ENCODE measurements around the gene AUTS2.

AUTS2 gene

GRCh38 chr7:70189776-70190175 is 591.5 kb downstream of the AUTS2 start:
- no peaks in the 10 kb centered on the region for H3K36me3 ChIP-seq (ENCODE audit: control insufficient read depth, insufficient read depth, low read length)
- no peak overlapping the region for H3K4me3 ChIP-seq (ENCODE audit: low read length)
- no peak overlapping the region for H3K27ac ChIP-seq (ENCODE audit: low read depth, low read length)
- no peaks in the 10 kb centered on the region for H3K27me3 ChIP-seq (ENCODE audit: control insufficient read depth, insufficient read depth, low read length)
- H3K9ac ChIP-seq (ENCODE audit: low read length), result no peak overlapping the region
- H3K4me1 ChIP-seq (ENCODE audit: control insufficient read depth, insufficient read depth, low read length), result peaks cover 3% of the 10 kb centered on the region

- Histone ChIP-seq H3K9ac (ENCODE audit: low read length) (no peak overlapping the region), H3K4me3 (ENCODE audit: low read length) (no peak overlapping the region), H3K27ac (ENCODE audit: low read depth, low read length) (no peak overlapping the region), H3K36me3 (ENCODE audit: control insufficient read depth, insufficient read depth, low read length) (no peaks in the 10 kb centered on the region), H3K4me1 (ENCODE audit: control insufficient read depth, insufficient read depth, low read length) (peaks cover 3% of the 10 kb centered on the region), H3K27me3 (ENCODE audit: control insufficient read depth, insufficient read depth, low read length) (no peaks in the 10 kb centered on the region)
Observed at GRCh38 chr7:70190281-70190680, 592.0 kb downstream of the AUTS2 start.

- Histone ChIP-seq H3K27me3 (ENCODE audit: control insufficient read depth, insufficient read depth, low read length) (no peaks in the 10 kb centered on the region), H3K9ac (ENCODE audit: low read length) (no peak overlapping the region), H3K36me3 (ENCODE audit: control insufficient read depth, insufficient read depth, low read length) (no peaks in the 10 kb centered on the region), H3K4me1 (ENCODE audit: control insufficient read depth, insufficient read depth, low read length) (peaks cover 3% of the 10 kb centered on the region), H3K4me3 (ENCODE audit: low read length) (no peak overlapping the region), H3K27ac (ENCODE audit: low read depth, low read length) (no peak overlapping the region)
Observed at GRCh38 chr7:70193514-70193913, 595.2 kb downstream of the AUTS2 start.

DNA sequence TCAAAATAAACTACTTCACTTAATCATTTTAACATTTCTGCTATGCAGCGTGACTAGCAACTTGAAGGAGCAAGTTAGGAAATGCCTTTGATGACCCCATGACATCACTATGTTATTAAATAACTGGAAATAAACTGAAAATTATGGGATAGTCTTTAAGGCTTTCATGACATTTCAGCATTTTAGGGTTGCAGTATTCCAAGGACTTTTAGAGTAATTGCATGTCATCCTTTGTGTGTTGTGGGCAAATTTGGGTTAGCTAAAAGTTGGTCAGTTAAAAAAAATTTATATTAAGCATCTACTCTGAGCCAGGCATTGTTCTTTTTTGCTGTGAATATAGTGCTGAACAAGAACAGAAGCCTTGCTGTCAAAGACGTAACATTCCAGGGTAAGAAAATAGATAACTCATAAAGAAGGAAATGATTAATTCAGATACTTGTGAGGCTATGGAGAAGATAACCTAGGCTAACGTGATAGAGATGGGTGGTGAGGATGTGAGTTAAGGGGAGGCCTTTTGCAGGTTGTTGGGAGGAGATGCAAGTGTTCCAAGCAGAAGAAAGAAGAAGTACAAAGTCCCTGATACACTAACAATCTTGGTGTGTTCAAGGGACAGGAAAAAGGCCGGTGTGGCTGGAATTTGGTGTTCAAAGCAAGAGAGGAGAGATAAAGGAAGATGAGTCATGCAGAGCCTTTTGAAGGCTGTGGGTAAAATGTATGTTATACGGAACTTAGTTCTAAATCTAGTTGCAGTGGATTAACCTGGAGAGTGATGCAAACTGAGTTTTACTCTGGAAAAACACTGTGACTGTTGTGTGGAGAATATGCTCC is 610.2 kb downstream of the AUTS2 start:
- Histone ChIP-seq H3K27ac (ENCODE audit: low read depth, low read length) (no peak overlapping the region), H3K36me3 (ENCODE audit: control insufficient read depth, insufficient read depth, low read length) (no peaks in the 10 kb centered on the region), H3K4me1 (ENCODE audit: control insufficient read depth, insufficient read depth, low read length) (no peaks in the 10 kb centered on the region), H3K4me3 (ENCODE audit: low read length) (no peak overlapping the region), H3K27me3 (ENCODE audit: control insufficient read depth, insufficient read depth, low read length) (no peaks in the 10 kb centered on the region), H3K9ac (ENCODE audit: low read length) (no peak overlapping the region)

DNA sequence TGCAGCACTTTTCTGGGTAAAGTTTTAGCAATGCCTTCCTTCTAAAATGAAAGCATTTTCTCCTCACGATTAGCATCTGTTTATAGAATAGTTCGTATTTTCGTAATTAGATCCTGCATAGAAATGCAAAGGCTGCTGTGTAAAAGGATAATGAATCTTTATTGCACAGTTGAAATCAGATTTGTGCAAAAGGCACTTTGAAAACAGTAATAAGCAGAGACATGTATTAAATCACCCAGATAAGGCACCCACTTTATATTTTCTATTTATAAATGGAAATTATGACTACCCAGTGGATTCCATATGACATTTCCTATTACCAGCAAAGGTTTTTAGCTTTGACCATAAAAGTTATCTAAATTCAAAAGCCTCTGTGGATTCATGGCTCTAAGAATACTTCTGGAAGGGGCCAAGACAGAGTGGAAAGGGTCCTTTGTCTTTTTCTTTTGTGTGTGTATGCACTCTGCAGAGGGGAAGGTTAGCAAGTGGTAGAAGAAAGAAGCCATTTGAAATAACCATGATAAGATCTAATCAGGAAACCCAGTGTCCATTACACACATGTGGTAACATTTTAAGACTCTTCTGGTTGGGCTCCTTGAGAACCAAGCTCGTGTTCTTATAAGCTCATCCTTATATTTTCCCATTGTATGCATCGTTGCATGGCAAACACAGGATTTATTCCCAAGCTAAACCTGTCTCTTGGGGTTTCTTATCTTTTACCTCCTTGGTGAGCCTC is 612.1 kb downstream of the AUTS2 start:
- no peaks in the 10 kb centered on the region for H3K27me3 ChIP-seq (ENCODE audit: control insufficient read depth, insufficient read depth, low read length)
- no peaks in the 10 kb centered on the region for H3K4me1 ChIP-seq (ENCODE audit: control insufficient read depth, insufficient read depth, low read length)
- no peaks in the 10 kb centered on the region for H3K36me3 ChIP-seq (ENCODE audit: control insufficient read depth, insufficient read depth, low read length)
- no peak overlapping the region for H3K27ac ChIP-seq (ENCODE audit: low read depth, low read length)
- H3K4me3 ChIP-seq (ENCODE audit: low read length), result no peak overlapping the region
- H3K9ac ChIP-seq (ENCODE audit: low read length), result no peak overlapping the region

DNA sequence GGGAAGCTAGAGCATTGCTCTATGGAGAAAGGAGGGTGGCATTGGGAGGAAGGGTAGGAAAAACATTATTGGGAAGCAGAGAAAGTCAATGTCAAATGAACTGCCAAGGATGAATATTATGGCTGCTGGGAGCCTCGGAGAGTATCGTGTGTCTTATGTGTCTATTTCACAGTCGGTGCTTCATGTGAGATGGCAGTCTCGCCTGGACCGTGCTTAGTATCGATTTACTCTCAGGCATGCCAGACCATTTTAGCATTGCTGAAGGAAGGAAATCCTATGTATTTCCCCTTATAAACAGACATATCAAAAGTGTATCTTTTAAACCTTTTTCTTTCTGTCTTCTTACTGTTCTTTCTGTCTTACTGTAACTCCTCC is 612.6 kb downstream of the AUTS2 start:
- Histone ChIP-seq H3K4me1 (ENCODE audit: control insufficient read depth, insufficient read depth, low read length) (no peaks in the 10 kb centered on the region), H3K27ac (ENCODE audit: low read depth, low read length) (no peak overlapping the region), H3K9ac (ENCODE audit: low read length) (no peak overlapping the region), H3K27me3 (ENCODE audit: control insufficient read depth, insufficient read depth, low read length) (no peaks in the 10 kb centered on the region), H3K4me3 (ENCODE audit: low read length) (no peak overlapping the region), H3K36me3 (ENCODE audit: control insufficient read depth, insufficient read depth, low read length) (no peaks in the 10 kb centered on the region)

GRCh38 chr7:70212281-70212680 is 614.0 kb downstream of the AUTS2 start:
- Histone ChIP-seq H3K9ac (ENCODE audit: low read length) (no peak overlapping the region), H3K27ac (ENCODE audit: low read depth, low read length) (no peak overlapping the region), H3K4me3 (ENCODE audit: low read length) (no peak overlapping the region), H3K36me3 (ENCODE audit: control insufficient read depth, insufficient read depth, low read length) (no peaks in the 10 kb centered on the region), H3K4me1 (ENCODE audit: control insufficient read depth, insufficient read depth, low read length) (no peaks in the 10 kb centered on the region), H3K27me3 (ENCODE audit: control insufficient read depth, insufficient read depth, low read length) (no peaks in the 10 kb centered on the region)

GRCh38 chr7:70214071-70214470 is 615.8 kb downstream of the AUTS2 start:
- Histone ChIP-seq H3K4me1 (ENCODE audit: control insufficient read depth, insufficient read depth, low read length) (no peaks in the 10 kb centered on the region), H3K9ac (ENCODE audit: low read length) (no peak overlapping the region), H3K27me3 (ENCODE audit: control insufficient read depth, insufficient read depth, low read length) (no peaks in the 10 kb centered on the region), H3K27ac (ENCODE audit: low read depth, low read length) (no peak overlapping the region), H3K4me3 (ENCODE audit: low read length) (no peak overlapping the region), H3K36me3 (ENCODE audit: control insufficient read depth, insufficient read depth, low read length) (no peaks in the 10 kb centered on the region)

DNA sequence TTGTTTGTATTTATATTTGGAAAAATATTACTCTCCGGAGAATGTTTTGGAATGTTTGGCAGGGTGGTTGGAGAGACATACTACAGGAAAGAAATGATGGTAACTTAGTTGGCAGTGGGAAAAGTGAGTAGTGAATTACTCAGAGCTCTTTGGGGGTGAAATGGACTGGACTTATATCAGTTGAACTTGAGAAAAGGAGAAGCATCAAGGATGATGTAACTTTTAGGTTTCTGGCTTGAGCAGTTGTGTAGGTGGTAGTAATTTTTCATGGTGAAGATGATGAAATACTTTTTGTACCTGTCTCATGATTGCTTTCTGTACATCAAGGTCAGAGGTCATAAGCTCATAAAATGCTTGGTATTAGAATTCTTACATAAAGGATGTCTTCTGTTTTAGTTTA is 617.2 kb downstream of the AUTS2 start:
- H3K36me3 ChIP-seq (ENCODE audit: control insufficient read depth, insufficient read depth, low read length), result no peaks in the 10 kb centered on the region
- H3K4me3 ChIP-seq (ENCODE audit: low read length), result no peak overlapping the region
- H3K4me1 ChIP-seq (ENCODE audit: control insufficient read depth, insufficient read depth, low read length), result no peaks in the 10 kb centered on the region
- H3K27ac ChIP-seq (ENCODE audit: low read depth, low read length), result no peak overlapping the region
- H3K9ac ChIP-seq (ENCODE audit: low read length), result no peak overlapping the region
- H3K27me3 ChIP-seq (ENCODE audit: control insufficient read depth, insufficient read depth, low read length), result no peaks in the 10 kb centered on the region

GRCh38 chr7:70217571-70217970 is 619.3 kb downstream of the AUTS2 start:
- no peaks in the 10 kb centered on the region for H3K36me3 ChIP-seq (ENCODE audit: control insufficient read depth, insufficient read depth, low read length)
- H3K27ac ChIP-seq (ENCODE audit: low read depth, low read length), result no peak overlapping the region
- H3K4me3 ChIP-seq (ENCODE audit: low read length), result no peak overlapping the region

DNA sequence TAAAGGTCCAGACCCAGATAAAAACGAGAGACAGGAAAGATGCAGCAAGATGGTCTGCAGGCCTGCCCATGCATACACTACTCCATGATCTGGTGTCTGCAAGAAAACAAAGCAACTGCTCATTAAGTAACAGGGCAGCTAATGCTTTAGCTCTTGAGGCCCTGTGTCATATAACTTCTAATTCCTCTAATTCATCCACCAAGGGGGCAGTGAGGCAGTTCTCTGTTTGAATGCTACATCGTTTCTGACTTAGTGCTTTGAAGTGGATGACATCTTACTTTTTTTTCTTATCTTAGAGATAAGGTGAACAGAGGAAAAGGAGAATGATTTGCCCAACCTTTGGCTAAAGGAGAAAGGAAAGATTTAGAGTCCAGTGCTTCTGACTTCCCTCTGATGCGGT is 619.7 kb downstream of the AUTS2 start:
- Histone ChIP-seq H3K4me3 (ENCODE audit: low read length) (no peak overlapping the region), H3K4me1 (ENCODE audit: control insufficient read depth, insufficient read depth, low read length) (no peaks in the 10 kb centered on the region), H3K27ac (ENCODE audit: low read depth, low read length) (no peak overlapping the region), H3K36me3 (ENCODE audit: control insufficient read depth, insufficient read depth, low read length) (no peaks in the 10 kb centered on the region), H3K27me3 (ENCODE audit: control insufficient read depth, insufficient read depth, low read length) (no peaks in the 10 kb centered on the region), H3K9ac (ENCODE audit: low read length) (no peak overlapping the region)

More at GRCh38 chr7:70217571-70217970, 619.3 kb downstream of the AUTS2 start:
- no peak overlapping the region for H3K9ac ChIP-seq (ENCODE audit: low read length)
- no peaks in the 10 kb centered on the region for H3K27me3 ChIP-seq (ENCODE audit: control insufficient read depth, insufficient read depth, low read length)
- no peaks in the 10 kb centered on the region for H3K4me1 ChIP-seq (ENCODE audit: control insufficient read depth, insufficient read depth, low read length)

DNA sequence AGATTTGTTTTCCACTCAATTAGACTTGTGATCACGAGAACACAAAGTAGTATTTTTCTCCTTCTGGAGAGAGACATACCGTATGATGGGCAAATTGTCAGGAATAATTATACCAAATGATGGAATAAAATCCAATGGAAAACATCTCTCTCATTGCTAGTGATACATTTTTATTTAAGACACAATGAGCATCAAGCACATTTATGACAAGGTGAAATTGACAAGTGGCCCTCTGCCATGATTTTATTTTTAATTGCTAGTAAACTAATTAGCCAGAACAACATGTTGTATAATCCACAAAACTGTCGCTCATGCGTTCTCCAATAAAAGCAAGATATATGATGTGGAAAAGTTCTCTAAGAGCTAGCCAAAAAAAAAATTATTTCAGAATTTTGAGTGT is 620.8 kb downstream of the AUTS2 start:
- H3K9ac ChIP-seq (ENCODE audit: low read length), result no peak overlapping the region
- no peak overlapping the region for H3K27ac ChIP-seq (ENCODE audit: low read depth, low read length)

DNA sequence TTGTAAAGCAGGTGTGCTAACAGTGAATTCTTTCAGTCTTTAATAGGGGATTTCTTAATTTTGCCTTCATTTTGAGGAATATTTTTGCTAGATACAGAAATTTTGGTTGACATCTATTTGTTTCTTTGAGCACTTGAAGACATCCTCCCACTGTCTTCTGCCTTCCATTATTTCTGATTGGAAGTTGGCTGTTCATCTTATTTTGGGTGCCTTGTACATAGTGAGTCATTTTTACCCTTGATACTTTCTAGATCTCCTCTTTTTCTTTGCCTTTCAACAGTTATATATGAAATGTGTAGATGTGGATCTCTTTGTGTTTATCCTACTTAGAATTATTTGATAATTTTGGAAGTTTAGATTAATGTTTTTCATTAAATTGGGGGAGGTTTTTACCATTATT is 631.0 kb downstream of the AUTS2 start:
- H3K9ac ChIP-seq (ENCODE audit: low read length), result no peak overlapping the region
- no peaks in the 10 kb centered on the region for H3K4me1 ChIP-seq (ENCODE audit: control insufficient read depth, insufficient read depth, low read length)
- no peak overlapping the region for H3K27ac ChIP-seq (ENCODE audit: low read depth, low read length)
- H3K4me3 ChIP-seq (ENCODE audit: low read length), result no peak overlapping the region
- no peaks in the 10 kb centered on the region for H3K27me3 ChIP-seq (ENCODE audit: control insufficient read depth, insufficient read depth, low read length)
- no peaks in the 10 kb centered on the region for H3K36me3 ChIP-seq (ENCODE audit: control insufficient read depth, insufficient read depth, low read length)

More for the DNA sequence above, 620.8 kb downstream of the AUTS2 start:
- no peaks in the 10 kb centered on the region for H3K4me1 ChIP-seq (ENCODE audit: control insufficient read depth, insufficient read depth, low read length)
- no peaks in the 10 kb centered on the region for H3K27me3 ChIP-seq (ENCODE audit: control insufficient read depth, insufficient read depth, low read length)
- H3K36me3 ChIP-seq (ENCODE audit: control insufficient read depth, insufficient read depth, low read length), result no peaks in the 10 kb centered on the region
- no peak overlapping the region for H3K4me3 ChIP-seq (ENCODE audit: low read length)

Data from rectal smooth muscle tissue (tissue), 1 donor.